ENCODE results near the gene PPP2R5B.

PPP2R5B gene

DNA sequence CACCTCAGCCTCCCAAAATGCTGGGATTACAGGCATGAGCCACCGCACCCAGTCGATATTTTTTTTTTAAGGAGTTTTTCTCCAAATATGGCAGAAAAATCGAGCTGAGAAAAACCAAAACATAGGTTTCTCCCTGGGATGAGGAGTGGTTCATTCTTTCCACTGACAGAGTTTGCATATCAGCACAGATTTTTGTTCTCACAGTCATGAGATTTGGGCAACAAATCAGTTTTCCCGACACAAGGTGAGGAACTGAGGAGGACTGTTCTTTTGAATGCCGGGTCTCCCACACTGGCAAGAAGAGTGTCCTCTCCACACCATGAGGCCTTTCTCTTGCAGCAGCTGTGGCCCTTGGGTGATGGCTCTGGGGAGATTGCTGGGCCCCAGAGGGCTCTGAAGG lies 42.2 kb upstream of the PPP2R5B start:
- H3K36me3 ChIP-seq (ENCODE audit: control insufficient read depth, insufficient read depth, low read length): no peaks in the 10 kb centered on the region
- no peak for DNase-seq (ENCODE audit: extremely low read depth, insufficient read length)
- TF ChIP-seq, protein P1, sequence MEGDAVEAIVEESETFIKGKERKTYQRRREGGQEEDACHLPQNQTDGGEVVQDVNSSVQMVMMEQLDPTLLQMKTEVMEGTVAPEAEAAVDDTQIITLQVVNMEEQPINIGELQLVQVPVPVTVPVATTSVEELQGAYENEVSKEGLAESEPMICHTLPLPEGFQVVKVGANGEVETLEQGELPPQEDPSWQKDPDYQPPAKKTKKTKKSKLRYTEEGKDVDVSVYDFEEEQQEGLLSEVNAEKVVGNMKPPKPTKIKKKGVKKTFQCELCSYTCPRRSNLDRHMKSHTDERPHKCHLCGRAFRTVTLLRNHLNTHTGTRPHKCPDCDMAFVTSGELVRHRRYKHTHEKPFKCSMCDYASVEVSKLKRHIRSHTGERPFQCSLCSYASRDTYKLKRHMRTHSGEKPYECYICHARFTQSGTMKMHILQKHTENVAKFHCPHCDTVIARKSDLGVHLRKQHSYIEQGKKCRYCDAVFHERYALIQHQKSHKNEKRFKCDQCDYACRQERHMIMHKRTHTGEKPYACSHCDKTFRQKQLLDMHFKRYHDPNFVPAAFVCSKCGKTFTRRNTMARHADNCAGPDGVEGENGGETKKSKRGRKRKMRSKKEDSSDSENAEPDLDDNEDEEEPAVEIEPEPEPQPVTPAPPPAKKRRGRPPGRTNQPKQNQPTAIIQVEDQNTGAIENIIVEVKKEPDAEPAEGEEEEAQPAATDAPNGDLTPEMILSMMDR (IDR thresholded peaks at IDR 0.05; ENCODE audit: insufficient read depth, low read length, poor library complexity, severe bottlenecking): no peak

DNA sequence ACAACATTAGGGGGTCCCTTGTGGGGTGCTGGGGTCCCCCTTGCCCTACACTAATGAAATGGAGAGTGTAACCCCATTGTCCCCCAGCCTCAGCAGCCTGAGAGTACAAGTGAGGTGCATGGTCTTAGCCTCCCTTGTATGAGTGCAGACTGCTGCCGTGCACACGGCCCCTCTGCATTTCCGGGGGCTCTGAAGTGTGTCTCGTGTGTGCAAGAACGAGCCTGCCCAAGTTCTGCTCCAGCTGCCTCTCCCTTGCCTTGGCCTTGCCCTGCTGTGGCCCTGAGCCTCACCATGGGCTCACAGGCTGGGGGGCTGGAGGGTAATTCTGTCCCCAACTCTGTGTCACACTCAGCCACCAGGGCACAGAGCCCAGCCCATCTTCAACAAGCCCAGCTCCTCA lies 40.9 kb upstream of the PPP2R5B start:
- Histone ChIP-seq H3K27me3 (replicated peaks; ENCODE audit: control insufficient read depth, insufficient read depth, low read length) (no peaks in the 10 kb centered on the region), H3K36me3 (ENCODE audit: control insufficient read depth, insufficient read depth, low read length) (no peaks in the 10 kb centered on the region), H3K4me3 (replicated peaks; ENCODE audit: low read depth, low read length) (no peak overlapping the region)
- TF ChIP-seq, protein P1 (IDR thresholded peaks at IDR 0.05; ENCODE audit: insufficient read depth, low read length, poor library complexity, severe bottlenecking): no peak
- DNase-seq (ENCODE audit: extremely low read depth, insufficient read length): no peak

More for the DNA sequence above, 42.2 kb upstream of the PPP2R5B start:
- no peak overlapping the region for H3K4me3 ChIP-seq (replicated peaks; ENCODE audit: low read depth, low read length)
- H3K27me3 ChIP-seq (replicated peaks; ENCODE audit: control insufficient read depth, insufficient read depth, low read length): no peaks in the 10 kb centered on the region

DNA sequence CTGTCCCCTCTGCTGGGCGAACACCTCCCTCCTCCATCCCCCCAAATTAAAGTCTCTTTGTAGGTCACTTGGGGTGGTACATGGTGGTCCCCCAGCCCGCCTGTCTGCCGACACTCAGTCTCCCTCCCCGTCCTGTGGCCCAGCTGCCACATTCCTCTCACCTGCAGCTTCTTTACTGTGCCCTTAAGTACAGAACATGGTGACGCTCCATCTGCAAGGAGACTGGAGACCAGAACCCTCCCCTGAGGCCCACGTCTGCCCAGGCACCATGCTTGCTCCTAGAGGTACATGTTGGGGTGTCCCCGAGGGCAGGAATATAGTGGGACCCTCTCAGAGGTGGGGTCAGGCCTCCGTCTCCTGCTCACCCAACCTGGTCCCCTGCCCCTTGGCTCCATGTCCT lies 40.5 kb upstream of the PPP2R5B start:
- no peak for DNase-seq (ENCODE audit: extremely low read depth, insufficient read length)

DNA sequence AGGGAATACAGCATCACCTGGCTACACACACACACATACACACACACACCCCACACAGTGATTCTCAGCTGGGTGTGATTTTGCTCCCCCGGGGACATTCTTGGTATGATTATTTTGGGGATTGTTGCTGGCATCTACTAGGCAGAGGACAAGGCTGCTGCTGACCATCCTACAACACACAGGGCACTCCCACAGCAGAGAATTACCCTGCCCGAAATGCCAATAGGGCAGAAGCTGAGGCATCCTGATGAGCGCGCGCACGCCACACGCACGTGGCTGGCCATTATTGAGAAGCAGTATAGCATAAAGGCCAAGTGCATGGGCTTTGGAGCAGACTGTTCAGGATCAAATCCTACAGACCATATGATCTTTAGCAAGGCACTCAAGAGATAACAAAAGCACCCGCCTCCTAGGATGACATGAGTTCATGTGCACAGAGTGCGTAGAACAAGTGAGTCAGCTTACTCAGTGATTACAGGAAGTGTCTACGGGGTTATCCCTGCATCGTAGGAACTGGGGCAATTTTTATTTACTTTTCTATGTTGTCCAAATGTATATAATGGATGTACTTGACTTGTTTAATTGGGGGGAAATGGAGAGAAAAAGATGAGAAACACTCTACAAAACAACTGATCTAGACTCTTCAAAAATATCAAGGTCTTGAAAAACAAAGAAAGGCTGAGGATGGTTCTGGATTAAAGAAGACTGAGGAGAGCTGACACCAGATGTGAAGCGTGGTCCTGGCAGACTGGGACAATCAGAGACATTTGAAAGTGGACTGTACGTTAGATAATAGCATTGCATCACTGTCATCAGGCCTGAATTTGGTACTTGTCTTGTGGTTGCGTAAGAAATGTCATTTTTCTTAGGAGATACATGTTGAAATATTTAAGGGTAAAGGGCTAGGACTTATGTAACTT lies 38.9 kb upstream of the PPP2R5B start:
- no peak for DNase-seq (ENCODE audit: extremely low read depth, insufficient read length)
- TF ChIP-seq, protein P1 (IDR thresholded peaks at IDR 0.05; ENCODE audit: insufficient read depth, low read length, poor library complexity, severe bottlenecking): no peak

More for the DNA sequence above, 40.5 kb upstream of the PPP2R5B start:
- Histone ChIP-seq H3K36me3 (ENCODE audit: control insufficient read depth, insufficient read depth, low read length) (no peaks in the 10 kb centered on the region), H3K27me3 (replicated peaks; ENCODE audit: control insufficient read depth, insufficient read depth, low read length) (no peaks in the 10 kb centered on the region), H3K4me3 (replicated peaks; ENCODE audit: low read depth, low read length) (no peak overlapping the region)
- TF ChIP-seq, protein P1 (IDR thresholded peaks at IDR 0.05; ENCODE audit: insufficient read depth, low read length, poor library complexity, severe bottlenecking): no peak

DNA sequence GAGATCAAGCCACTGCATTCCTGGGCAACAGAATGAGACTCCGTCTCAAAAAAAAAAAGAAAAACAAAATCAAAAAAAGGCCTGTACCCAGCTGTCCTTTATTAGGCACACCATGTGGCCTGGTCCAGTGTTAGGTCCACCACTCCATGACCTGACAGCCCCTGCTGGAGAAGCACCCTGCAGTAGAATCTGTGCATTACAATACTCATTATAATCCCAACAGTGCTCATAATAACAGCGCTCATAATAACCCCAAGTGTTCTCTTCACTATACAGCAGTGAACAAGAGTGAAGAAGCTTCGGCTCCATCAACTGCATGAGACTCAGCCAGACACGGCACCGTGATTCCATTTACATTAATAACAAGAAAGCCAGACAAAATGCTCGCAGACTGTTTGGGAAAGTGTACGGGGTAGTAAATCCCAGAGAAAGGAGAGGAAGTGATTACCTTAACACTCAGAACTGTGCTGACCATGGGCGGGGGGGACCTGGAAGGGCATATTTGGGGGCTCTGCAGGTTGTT lies 37.2 kb upstream of the PPP2R5B start:
- H3K27me3 ChIP-seq (replicated peaks; ENCODE audit: control insufficient read depth, insufficient read depth, low read length): no peaks in the 10 kb centered on the region
- DNase-seq (ENCODE audit: extremely low read depth, insufficient read length): no peak
- no peak overlapping the region for H3K4me3 ChIP-seq (replicated peaks; ENCODE audit: low read depth, low read length)
- TF ChIP-seq, protein P1 (IDR thresholded peaks at IDR 0.05; ENCODE audit: insufficient read depth, low read length, poor library complexity, severe bottlenecking): no peak
- no peaks in the 10 kb centered on the region for H3K36me3 ChIP-seq (ENCODE audit: control insufficient read depth, insufficient read depth, low read length)

More for the DNA sequence above, 38.9 kb upstream of the PPP2R5B start:
- no peaks in the 10 kb centered on the region for H3K36me3 ChIP-seq (ENCODE audit: control insufficient read depth, insufficient read depth, low read length)
- no peaks in the 10 kb centered on the region for H3K27me3 ChIP-seq (replicated peaks; ENCODE audit: control insufficient read depth, insufficient read depth, low read length)
- no peak overlapping the region for H3K4me3 ChIP-seq (replicated peaks; ENCODE audit: low read depth, low read length)
